ENCODE data around the gene RORC.

DNA sequence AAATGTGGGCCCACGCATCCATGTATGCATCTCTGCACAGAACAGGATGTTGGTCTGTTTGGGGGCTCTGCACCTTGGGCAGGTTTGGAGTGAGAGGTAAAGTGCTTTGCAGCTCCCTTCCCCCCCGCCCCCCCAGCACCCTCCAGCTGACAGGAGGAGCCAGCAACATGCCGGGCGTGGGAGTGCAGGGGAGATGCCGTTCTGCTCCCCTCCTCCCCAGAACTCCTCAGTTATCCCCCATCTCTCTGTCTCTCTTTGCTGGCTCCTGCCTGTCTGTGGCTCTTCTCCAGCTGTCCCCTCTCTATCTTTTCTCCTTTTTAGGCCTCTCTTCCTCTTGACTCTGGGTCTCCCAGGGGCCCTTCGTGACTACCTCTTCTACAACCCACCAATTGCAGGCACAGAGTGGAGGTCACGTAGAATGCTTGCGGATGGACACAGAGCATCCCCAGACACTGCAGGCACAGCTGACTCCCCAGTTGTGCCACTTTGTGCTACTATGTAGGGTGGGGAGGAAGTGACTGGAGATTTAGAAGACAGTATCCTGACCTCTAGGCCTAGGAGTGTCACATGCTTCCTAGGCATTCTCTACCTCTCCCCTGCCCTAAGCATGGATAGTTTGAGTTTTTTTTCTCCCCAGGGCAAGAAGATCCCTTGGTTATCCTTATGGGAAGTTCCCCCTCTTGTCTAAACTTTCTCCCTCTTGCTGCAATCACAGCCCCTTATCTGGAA lies 1.7 kb upstream of the RORC start:
- TF ChIP-seq, protein P1, sequence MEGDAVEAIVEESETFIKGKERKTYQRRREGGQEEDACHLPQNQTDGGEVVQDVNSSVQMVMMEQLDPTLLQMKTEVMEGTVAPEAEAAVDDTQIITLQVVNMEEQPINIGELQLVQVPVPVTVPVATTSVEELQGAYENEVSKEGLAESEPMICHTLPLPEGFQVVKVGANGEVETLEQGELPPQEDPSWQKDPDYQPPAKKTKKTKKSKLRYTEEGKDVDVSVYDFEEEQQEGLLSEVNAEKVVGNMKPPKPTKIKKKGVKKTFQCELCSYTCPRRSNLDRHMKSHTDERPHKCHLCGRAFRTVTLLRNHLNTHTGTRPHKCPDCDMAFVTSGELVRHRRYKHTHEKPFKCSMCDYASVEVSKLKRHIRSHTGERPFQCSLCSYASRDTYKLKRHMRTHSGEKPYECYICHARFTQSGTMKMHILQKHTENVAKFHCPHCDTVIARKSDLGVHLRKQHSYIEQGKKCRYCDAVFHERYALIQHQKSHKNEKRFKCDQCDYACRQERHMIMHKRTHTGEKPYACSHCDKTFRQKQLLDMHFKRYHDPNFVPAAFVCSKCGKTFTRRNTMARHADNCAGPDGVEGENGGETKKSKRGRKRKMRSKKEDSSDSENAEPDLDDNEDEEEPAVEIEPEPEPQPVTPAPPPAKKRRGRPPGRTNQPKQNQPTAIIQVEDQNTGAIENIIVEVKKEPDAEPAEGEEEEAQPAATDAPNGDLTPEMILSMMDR (IDR thresholded peaks at IDR 0.05; ENCODE audit: low read length), result no peak
- no peak for TF ChIP-seq EZH2 (IDR thresholded peaks at IDR 0.05; ENCODE audit: borderline replicate concordance, low read length)
